OCI-LY1 (cell line): ENCODE results near the gene NMUR2.

ENCODE experiments used
- H2AFZ ChIP-seq: fragments of 200-600 bp; sonication (generic), shearing (Covaris generic); 2 replicates; pipeline ENCODE4 v1.6.0; 2014; ENCODE audit warnings: antibody characterized with exemption, mild to moderate bottlenecking, low read length
- H3F3A ChIP-seq: fragments of 200-600 bp; sonication (generic), shearing (Covaris generic); 2 replicates; pipeline ENCODE4 v1.6.0; 2014; ENCODE audit warnings: mild to moderate bottlenecking, antibody characterized with exemption, low read length, moderate library complexity; ENCODE audit not compliant: insufficient read depth
- H3K27ac ChIP-seq: fragments of 200-600 bp; sonication (generic); 2 replicates; pipeline ENCODE4 v1.5.1; 2014; ENCODE audit warnings: low read length, mixed run types, mild to moderate bottlenecking, low read depth; ENCODE audit not compliant: poor library complexity, severe bottlenecking
- H3K27me3 ChIP-seq: fragments of 200-600 bp; sonication (generic); 2 replicates; pipeline ENCODE4 v1.6.0; 2014; ENCODE audit warnings: antibody characterized with exemption, mild to moderate bottlenecking, low read length, moderate library complexity; ENCODE audit not compliant: insufficient read depth
- H3K36me3 ChIP-seq: fragments of 200-600 bp; sonication (generic); 2 replicates; pipeline ENCODE4 v1.6.1; 2014; ENCODE audit warnings: mild to moderate bottlenecking, antibody characterized with exemption, low read length, moderate library complexity, mixed read lengths; ENCODE audit not compliant: insufficient read depth
- H3K4me1 ChIP-seq: fragments of 200-600 bp; sonication (generic); 2 replicates; pipeline ENCODE4 v1.5.1; 2014; ENCODE audit warnings: mild to moderate bottlenecking, low read length, moderate library complexity; ENCODE audit not compliant: insufficient read depth, severe bottlenecking
- H3K4me2 ChIP-seq: fragments of 200-600 bp; sonication (generic), shearing (Covaris generic); 2 replicates; pipeline ENCODE4 v1.6.1; 2014; ENCODE audit warnings: low read length
- H3K4me3 ChIP-seq: fragments of 200-600 bp; sonication (generic); 2 replicates; pipeline ENCODE4 v1.5.1; 2014; ENCODE audit warnings: low read length, low read depth, mild to moderate bottlenecking, mixed read lengths; ENCODE audit not compliant: poor library complexity, severe bottlenecking
- H3K79me2 ChIP-seq: fragments of 200-600 bp; shearing (Covaris generic); 2 replicates; pipeline ENCODE4 v1.6.1; 2016; ENCODE audit warnings: mixed run types, low read length, mixed read lengths; ENCODE audit not compliant: insufficient read depth
- H3K9ac ChIP-seq: fragments of 200-600 bp; sonication (generic), shearing (Covaris generic); 2 replicates; pipeline ENCODE4 v1.6.1; 2014; ENCODE audit warnings: mild to moderate bottlenecking, low read length, mixed read lengths
- H3K9me2 ChIP-seq: fragments of 200-600 bp; sonication (generic), shearing (Covaris generic); 2 replicates; pipeline ENCODE4 v1.6.1; 2014; ENCODE audit warnings: low read depth, mild to moderate bottlenecking, low read length, mixed read lengths
- H3K9me3 ChIP-seq: fragments of 200-600 bp; shearing (Covaris generic); 2 replicates; pipeline ENCODE4 v1.6.1; 2014; ENCODE audit warnings: low read length, mixed read lengths
- H4K20me1 ChIP-seq: fragments of 200-600 bp; sonication (generic), shearing (Covaris generic); 2 replicates; pipeline ENCODE4 v1.6.0; 2016; ENCODE audit warnings: mild to moderate bottlenecking, low read length; ENCODE audit not compliant: insufficient read depth
- CTCF ChIP-seq: fragments of 200-600 bp; sonication (generic), shearing (Covaris generic); IDR thresholded peaks from 2 replicates; pipeline ENCODE4 v1.5.1; 2017; ENCODE audit warnings: mild to moderate bottlenecking, antibody characterized with exemption, low read length, moderate library complexity, mixed read lengths
- EZH2 ChIP-seq: fragments of 200-600 bp; sonication (generic), shearing (Covaris generic); IDR thresholded peaks from 2 replicates; pipeline ENCODE4 v1.8.0; 2017; ENCODE audit warnings: borderline replicate concordance, mixed run types, mild to moderate bottlenecking, antibody characterized with exemption, low read length, moderate library complexity, mixed read lengths

The NMUR2 gene

GRCh38 chr5:152379331-152379730 lies 25.7 kb downstream of the NMUR2 start:
- Histone ChIP-seq H3K9ac (no peak overlapping the region), H3K36me3 (no peaks in the 10 kb centered on the region), H3K27me3 (no peaks in the 10 kb centered on the region), H3K4me1 (no peaks in the 10 kb centered on the region), H3K79me2 (no peaks in the 10 kb centered on the region), H3K4me2 (no peak overlapping the region), H3K9me3 (no peaks in the 10 kb centered on the region), H3K27ac (no peak overlapping the region), H4K20me1 (no peaks in the 10 kb centered on the region), H3F3A (no peaks in the 10 kb centered on the region), H3K9me2 (no peaks in the 10 kb centered on the region), H2AFZ (no peak overlapping the region), H3K4me3 (no peak overlapping the region)
- no peak for TF ChIP-seq EZH2
- no peak for TF ChIP-seq CTCF

GRCh38 chr5:152378730-152379129 lies 26.3 kb downstream of the NMUR2 start:
- H3K27me3 ChIP-seq = no peaks in the 10 kb centered on the region
- no peak overlapping the region for H3K9ac ChIP-seq
- TF ChIP-seq CTCF (no peak), EZH2 (no peak)
- H3K9me2 ChIP-seq = no peaks in the 10 kb centered on the region
- H3F3A ChIP-seq = no peaks in the 10 kb centered on the region
- no peak overlapping the region for H3K27ac ChIP-seq
- no peaks in the 10 kb centered on the region for H3K36me3 ChIP-seq
- H2AFZ ChIP-seq = no peak overlapping the region
- H4K20me1 ChIP-seq = no peaks in the 10 kb centered on the region
- H3K4me1 ChIP-seq = no peaks in the 10 kb centered on the region
- no peak overlapping the region for H3K4me2 ChIP-seq
- H3K79me2 ChIP-seq = no peaks in the 10 kb centered on the region
- H3K9me3 ChIP-seq = no peaks in the 10 kb centered on the region
- no peak overlapping the region for H3K4me3 ChIP-seq

- H3K4me3 ChIP-seq = no peak overlapping the region
- no peak overlapping the region for H2AFZ ChIP-seq
Measured at GRCh38 chr5:152376886-152377285, 28.2 kb downstream of the NMUR2 start.

More at GRCh38 chr5:152376886-152377285, 28.2 kb downstream of the NMUR2 start:
- TF ChIP-seq EZH2 (no peak), CTCF (no peak)
- H4K20me1 ChIP-seq = no peaks in the 10 kb centered on the region
- H3F3A ChIP-seq = no peaks in the 10 kb centered on the region
- H3K4me1 ChIP-seq = no peaks in the 10 kb centered on the region
- H3K4me2 ChIP-seq = no peak overlapping the region
- no peaks in the 10 kb centered on the region for H3K9me3 ChIP-seq
- H3K27me3 ChIP-seq = no peaks in the 10 kb centered on the region
- H3K79me2 ChIP-seq = no peaks in the 10 kb centered on the region
- H3K36me3 ChIP-seq = no peaks in the 10 kb centered on the region
- no peaks in the 10 kb centered on the region for H3K9me2 ChIP-seq
- H3K27ac ChIP-seq = no peak overlapping the region
- no peak overlapping the region for H3K9ac ChIP-seq
